Renal cortical epithelial cell (primary cell): ENCODE measurements around the gene PLA2G12A. TPM values are rescaled to one million over a fixed set of nuclear protein-coding genes. Genes with fewer than 3 reads are reported as not detected.

Experiments used
- DNase-seq: peaks from one replicate; pipeline ENCODE4 v3.0.0-alpha.2; 2011; ENCODE audit warnings: low read depth
- total RNA-seq: library from RNA; depleted of rRNA; stranded (reverse); fragments of >200 nt; gene quantifications from 2 replicates; pipeline ENCODE4 v1.2.3, GENCODE V29; 2014

The PLA2G12A gene
- total RNA-seq, 1 donor from 2014 or later = 18.1 TPM

DNA sequence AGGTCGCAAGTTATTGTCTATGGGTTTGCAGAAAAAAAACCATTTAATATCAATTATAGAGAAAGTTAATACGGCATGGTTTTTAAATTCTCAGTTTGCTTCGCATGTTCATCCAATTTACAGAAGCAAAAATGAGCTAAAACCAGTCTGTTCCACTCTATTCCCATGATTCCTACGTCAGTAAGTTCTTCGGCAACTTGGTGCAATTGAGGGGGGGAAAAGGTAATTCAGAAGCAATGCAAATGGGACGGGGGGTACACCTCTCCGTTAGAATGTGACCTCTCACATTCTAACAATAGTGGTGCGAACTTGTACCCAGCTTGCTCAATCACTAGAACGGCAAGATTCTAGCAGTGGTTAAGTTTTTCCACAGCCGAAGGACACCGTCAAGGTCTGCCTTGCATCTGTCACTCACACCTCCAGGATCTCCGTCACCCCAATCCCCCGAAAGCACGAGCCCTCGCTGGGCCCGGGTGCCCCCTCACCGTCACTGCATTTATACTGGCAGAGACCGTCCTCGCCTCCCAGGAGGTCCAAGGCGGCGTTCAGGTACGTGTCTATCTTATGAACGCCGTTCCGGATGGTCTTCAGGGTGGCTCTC, 653 bp downstream of the PLA2G12A start:
- peak; percentile 41 for DNase-seq

DNA sequence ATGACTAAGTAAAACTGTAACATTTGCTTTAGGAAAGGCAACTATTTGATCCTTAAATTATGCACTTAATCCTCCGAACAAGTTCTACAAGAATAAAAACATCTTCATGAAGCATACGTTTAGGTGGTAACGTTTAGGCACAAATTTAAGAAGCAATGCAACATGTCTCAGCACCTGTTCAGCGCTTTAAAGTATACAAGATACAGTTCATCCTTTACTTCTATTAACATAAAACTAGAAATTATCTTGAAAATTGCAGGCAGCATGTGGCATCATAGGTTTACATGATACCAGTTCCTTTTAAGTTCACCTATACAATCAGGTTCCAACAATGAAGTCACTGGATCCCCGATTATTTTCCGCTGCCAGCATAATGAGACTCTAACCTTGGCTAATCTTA, 1.5 kb downstream of the PLA2G12A start:
- peak; percentile 6 for DNase-seq

DNA sequence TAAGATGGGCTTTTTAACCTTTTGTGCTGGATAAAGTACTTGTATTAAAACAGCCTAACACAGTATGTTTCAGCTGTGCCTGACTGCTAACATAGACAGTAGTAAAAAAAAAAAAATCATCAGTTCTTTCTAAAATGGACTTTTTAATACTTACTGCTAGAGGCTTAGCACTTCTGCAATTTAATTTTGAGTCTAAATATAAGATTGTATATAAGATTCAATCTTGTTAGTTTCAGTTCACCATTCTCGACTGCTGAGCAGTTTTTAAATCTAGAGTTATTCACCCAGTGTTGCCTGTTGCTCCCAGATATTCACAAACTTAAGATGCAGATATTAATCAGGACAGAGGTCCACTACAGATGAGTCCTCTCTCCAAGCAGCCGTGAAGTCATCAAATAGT, 6.8 kb downstream of the PLA2G12A start:
- DNase-seq = no peak

DNA sequence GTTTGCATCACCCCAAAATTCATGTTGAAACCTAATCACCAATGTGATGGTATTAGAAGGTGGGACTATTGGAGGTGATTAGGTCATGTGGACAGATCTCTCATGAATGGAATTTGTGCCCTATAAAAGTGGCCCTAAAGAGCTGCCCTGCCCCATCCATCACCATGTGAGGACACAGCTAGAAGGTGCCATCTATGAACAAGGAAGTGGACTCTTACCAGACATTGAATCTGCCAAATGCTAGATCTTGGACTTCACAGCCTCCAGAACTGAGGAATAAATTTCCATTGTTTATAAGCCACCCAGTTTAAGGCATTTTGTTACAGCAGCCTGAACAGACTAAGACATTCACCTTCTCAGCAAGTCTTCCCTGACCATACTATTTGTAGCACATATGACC, 7.5 kb downstream of the PLA2G12A start:
- no peak for DNase-seq

DNA sequence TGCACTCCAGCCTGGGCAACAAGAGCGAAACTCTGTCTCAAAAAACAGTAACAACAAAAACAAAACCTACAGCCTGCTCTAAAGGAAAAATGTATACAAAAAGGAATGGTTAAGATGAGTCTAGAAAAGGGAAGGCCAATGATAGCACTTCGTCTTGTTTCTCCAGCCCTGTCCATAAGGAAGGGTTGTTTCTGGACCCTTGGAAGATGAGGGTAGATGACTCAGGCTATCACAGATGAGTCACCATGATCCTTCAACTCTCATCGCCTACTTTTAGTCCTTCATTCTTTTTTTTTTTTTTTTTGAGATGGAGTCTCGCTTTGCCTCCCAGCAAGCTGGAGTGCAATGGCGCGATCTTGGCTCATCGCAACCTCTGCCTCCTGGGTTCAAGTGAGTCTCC, 8.8 kb downstream of the PLA2G12A start:
- DNase-seq = peak; percentile 42

DNA sequence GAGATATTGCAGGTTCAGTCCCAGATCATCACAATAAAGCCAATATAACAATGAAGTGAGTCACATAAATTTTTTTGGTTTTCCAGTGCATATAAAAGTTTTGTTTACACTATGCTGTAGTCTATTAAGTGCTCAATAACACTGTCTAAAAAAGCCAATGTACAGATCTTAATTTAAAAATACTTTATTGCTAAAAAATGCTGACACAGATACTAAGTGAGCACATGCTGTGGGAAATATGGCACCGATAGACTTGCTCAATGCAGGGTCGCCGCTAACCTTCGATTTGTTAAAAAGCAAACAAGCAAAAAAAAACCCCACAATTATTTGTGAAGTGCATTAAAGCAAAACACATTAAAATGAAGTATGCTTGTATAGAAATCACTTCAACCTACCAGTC, 10.3 kb downstream of the PLA2G12A start:
- DNase-seq = no peak

DNA sequence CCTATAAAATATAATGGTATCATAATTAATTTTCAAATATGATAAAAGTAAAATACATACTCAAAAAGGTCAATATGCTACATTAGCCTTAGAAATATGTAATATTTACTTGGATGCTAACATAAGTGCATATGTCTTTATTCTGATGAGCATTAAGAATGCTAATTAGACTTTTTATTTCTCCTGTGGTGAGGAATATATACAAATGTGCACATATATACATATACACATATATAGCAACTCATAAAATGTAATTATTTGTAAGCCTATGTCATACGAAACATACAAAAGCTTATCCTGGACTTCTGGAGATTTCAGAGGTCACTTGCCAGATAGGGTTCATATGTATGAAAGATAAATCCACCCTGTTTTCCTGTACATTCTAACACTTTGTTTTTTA, 11.1 kb downstream of the PLA2G12A start:
- DNase-seq = no peak

DNA sequence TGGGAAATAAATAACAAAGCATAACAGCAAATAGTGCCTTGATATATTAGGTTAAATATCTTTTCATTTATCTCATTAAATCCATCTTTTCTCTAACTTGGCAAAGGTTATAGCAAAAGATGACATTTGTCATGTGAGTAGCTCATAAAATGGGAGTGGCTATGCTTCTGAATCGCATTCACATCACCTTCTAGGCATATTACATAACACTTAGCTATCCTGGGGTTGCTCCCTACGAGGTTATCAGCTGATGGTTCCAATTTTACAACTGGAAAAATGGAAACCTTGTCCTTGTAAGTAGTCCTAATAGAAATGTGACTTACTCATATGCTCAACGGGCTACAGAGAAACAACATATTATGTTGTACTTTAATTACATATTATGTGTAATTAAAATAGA, 16.4 kb downstream of the PLA2G12A start:
- no peak for DNase-seq

DNA sequence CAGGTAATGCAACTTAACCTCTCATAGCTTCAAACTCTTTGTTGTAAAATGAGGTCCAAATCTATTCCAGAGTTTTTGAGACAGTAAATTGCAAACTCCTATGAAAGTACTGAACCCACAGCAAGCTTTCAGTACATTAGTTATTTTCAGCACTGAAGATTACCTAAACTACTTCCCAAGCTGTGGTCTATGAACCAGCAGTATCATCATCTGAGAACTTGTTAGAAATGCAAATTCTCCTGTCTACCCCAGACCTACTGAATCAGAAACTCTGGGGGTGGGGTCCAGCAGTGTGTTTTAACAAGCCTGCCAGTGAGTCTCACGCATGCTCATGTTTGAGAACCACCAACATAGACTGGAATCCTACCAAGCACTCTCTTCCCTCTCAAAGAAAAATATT, 20.9 kb downstream of the PLA2G12A start:
- no peak for DNase-seq

DNA sequence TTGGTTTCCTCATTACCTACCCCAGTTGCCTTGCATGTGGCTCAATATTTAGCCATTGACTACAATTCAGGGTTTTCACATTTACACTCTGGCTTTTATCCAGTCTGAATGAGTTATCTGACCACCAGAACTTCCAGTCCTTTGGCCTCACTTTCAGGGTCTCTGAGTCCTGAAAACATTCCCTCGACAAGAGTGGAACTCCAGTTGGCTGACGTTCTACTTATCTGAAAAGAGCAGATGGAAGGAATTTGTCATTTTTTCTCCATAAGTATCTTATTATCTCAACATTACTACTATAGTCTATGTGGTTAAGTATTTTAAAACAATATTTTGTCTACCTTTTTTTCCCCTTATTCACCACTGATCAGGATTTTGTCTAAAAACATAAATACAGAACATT, 21.4 kb downstream of the PLA2G12A start:
- no peak for DNase-seq

DNA sequence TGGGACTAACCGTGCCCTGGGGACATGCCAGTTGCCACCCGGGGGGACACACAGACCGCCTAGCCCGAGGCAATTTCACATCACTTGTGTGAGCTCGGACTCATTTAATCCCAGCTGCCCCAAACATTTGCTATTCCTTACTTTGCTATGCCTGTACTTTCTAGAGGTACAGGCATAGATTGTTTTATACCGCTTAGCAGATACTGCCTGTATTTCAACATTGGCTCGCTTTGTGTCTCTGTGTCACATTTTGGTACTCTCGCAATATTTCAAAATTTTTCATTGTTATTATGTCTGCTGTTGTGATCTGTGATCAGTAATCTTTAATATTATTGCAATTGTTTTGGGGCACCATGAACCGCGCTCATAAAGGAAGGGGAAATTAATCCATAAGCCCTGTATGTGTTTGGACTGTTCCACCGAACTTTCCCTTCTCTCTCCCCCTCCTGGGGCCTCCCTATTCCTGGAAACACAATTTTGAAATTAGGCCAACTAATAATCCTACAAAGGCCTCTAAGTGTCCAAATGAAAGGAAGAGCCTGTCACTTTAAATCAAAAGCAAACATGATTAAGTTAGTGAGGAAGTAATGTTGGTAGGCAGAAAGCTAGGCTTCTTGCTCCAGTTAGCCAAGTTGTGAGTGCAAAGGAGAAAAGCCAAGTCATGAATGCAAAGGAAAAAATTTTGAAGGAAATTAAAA, 26.1 kb downstream of the PLA2G12A start:
- DNase-seq = peak; percentile 30

DNA sequence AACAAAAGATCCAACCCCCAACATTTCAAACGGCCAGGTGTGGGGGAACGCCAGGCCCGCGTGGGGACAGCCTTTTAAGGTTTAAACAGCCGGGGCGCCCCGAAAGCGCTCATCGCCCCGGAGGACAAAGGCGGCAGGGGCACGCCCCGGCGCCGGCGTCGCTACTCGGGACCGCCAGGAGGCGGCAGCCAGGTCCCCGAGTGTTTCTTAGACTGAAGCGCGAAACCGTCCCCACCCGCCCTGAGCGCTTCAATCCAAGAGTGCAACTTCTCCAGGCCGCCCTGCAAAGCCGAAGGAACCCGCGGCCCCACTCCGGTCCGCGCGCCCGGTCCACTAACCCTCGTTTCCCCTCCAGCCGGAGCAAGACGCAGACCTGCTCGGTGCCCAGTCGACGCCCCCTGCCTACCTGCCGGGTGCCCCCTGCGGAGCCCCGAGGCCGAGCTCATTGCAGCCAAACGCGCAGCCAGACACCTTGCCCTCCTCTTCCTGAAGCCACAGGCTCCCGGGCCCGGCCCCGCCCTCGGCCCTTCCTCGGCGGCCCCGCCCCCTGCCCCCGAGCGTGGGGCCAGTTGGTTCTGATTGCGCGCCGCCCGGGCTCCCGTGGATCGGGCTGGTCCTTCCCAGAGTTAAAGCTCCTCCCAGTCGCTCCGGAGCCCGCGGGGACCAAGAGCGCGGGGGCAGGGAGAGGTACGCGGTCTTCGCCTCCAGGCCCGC, 26.8 kb downstream of the PLA2G12A start, which contains the start of gene CASP6:
TSS of gene CASP6 (minus strand) at position 496 of the 714 bp plus-strand sequence. CDS start at position 446, 50 bp downstream.
- peak; percentile 50 for DNase-seq

DNA sequence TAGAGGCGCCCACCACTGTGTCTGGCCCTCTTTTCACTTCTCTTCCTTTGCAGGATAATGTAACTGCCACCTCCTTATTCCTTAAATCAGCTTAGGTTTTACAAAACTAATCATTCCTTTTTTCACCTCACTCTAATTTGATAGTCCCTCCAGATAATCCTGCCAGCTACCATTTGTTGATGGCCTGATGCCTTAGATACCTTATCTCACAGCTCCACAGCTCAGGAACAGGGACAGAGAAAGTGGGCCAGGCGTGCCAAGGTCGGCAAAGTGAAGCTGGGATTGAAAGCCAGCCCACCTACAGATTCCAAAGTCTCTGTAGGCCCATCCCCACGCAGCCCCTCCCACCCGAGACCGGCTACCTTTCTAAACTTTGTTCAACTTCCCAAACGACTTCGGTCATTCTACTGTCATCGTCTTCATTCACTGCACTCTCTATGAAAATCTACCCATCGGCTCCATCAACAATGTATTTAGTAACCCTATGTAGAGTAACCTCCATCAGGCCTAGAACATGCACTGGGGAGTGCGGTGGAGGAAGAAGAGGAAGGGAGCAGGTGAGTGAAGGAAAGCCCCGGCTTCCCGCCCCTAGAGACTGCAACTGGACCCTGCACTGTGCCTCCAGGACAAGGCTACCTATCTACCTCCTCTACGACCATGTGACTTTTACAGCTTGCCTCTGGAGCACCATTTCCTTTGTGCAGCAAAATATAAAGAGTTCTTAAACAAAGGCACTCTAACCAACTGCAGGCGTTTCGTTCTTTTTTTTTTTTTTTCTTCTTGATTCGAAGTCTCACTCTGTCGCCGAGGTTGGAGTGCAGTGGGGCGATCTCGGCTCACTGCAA, 28.1 kb downstream of the PLA2G12A start:
- DNase-seq = peak; percentile 13

DNA sequence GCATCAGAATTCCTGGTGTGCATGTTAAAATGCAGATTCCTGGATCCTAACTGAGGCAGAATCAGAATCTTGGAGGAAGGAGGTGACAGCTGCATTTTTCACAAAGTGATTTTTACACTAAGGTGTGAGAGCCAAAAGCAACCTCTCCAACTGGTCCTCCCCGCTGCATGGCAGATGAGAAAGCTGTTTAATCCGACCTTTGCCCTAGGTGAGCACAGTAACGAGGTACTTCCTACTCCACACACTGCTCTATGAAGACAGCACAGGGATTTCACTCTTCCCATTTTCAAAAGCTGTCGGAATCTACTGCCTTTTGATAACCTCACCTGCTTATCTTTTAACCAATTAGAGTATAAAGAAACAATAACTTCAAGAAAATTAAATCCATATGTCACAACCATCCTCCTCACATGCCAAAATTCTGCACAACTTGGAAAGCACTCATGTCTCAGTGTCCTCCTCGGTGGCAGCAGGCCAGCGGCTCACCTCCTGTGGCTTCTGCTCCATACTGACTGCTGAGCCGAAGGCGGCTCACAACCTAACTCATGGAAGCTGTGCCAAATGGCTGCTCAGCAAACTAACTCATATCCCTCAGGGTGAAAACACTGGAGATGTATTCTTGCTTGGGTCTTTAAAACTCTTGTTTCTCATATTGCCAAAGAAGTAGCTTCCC, 30.2 kb downstream of the PLA2G12A start:
- no peak for DNase-seq

DNA sequence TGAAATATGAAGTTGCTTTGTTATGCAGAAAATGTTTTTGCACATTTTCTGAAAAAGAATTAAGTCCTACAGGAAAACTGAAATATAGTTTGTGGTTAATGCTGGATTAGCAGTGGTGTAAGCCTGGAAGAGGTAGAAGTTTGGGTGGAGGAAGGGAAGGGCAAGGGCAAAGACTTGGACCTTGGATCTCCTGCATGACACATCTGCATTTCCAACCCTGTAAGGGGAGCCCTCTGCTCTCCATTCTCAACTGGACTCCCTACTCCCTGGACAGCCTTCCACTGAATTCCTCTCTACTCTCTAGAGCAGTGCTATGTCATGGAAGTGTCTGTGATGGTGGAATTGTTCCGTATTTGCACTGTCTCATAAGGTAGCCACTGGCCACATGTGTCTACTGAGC, 31.2 kb downstream of the PLA2G12A start:
- DNase-seq = no peak

DNA sequence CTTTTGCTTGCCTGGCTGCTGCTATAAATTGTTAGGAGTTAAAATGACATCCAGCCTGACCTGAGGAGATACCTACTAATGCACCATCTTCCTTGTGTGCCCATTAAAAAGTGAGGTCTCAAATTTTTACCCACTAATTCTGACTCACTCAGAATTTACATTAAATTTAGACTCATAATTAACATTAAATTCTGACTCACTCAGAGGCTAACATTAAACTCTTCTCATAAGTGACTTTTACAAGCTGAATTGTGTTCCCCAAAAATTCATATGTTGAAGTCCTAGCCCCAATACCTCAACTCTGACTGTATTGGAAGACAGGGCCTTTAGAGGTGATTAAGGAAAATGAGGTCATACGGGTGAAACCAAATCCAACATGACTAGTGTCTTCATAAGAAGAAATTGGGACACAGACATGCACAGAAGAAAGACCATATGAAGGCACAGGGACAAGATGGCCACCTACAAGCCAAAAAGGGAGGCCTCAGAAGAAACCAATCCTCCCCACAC, 38.4 kb downstream of the PLA2G12A start:
- DNase-seq = no peak

DNA sequence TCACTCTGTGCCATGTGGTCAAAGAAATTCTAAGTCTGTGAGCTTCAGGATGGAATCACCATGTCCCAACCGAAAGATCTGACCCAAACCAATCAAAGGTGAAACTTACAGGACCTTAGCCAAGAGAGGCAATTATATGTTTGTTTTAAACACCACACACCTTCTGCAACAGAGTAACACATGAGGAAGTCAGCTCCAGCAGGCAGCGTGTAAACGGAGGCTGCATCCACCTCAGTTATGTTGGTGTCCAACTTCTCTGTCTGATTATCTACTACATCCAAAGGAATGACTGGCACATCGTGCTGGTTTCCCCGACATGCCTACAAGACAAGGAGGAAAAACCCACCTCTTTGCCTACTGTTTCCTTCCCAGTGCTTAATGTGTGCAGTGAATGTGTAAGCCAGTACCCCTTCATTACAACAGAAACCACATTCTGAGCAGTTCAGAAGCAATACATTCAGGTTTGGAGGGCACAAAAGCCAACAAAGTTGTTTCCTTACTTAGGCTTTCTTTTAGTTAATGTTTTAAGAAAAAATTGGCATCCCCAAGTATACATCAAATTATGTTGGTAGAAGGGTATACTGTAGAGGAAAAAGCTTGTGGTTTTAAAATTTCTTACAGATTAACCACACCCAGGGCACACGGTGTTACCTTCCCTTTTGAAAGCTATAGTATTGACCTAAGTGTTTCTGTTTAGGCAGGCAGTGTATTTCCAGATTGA, 39.0 kb downstream of the PLA2G12A start:
- no peak for DNase-seq

DNA sequence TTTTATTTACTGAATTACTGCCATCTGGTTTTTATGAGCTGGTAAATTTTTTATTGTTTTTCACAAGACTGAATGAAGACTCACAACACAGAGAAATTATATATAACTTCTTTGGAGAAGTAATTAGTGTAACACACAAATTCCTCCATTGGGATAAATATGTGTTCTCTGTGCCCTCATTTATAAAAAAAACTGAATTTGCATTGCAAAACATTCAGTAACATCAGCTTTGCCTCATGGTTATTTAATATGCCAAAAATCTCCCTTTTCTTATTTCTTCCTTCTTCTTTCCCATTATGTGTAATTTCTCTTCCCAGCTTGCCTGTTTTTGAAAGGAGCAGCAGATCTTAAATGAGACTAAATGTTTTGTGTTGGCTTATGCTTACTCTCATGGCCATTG, 45.1 kb downstream of the PLA2G12A start:
- no peak for DNase-seq

DNA sequence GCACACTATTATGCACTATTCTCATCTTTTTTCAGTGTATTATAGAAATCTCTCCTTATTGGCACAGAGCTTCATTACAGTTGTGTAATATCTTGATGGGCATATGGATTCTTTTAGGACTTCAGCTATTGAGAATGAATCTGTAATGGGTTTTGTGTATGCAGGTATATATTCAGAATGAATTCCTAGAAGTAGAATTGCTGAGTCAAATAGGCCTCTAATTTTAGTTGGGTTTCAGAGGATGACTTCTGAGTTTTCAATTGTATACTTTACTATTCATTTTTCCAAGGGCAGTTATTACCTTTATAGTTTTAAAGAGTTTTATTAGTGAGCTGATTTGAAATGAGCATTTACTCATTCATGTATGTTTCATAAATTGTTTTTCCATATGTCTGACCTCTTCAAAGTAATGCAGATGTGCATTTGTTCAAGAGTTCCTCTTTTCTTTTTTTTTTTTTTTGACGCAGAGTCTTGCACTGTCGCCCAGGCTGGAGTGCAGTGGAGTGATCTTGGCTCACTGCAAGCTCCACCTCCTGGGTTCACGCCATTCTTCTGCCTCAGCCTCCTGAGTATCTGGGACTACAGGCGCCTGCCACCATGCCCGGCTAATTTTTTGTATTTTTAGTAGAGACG, 46.1 kb downstream of the PLA2G12A start:
- DNase-seq = no peak

DNA sequence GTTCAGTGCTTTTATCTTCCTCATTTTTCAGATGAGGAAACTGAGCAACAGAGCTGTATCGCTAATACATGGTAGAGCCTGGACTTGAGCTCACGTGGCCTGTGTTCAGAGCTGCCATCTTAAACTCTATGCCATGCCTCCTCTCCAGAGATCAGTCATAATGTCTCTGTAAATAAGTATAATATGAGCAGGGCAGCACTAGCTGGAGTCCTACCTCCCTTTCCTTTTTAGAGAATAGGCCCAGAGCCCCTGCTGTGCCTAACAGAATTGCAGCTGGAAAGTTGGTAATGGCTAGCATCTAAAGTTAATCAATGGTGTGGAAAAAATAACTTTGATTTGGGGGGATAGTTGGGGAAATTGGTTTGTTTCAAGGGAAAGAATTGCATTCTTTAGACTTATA, 47.0 kb downstream of the PLA2G12A start:
- no peak for DNase-seq
